ENCODE results near the gene DFFA.
"Not testable (repeated sequence)": the region's sequence is repeated elsewhere in the genome, so short reads cannot be mapped to it uniquely, and the experiment has no call there.

DFFA gene, protein sequence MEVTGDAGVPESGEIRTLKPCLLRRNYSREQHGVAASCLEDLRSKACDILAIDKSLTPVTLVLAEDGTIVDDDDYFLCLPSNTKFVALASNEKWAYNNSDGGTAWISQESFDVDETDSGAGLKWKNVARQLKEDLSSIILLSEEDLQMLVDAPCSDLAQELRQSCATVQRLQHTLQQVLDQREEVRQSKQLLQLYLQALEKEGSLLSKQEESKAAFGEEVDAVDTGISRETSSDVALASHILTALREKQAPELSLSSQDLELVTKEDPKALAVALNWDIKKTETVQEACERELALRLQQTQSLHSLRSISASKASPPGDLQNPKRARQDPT

DNA sequence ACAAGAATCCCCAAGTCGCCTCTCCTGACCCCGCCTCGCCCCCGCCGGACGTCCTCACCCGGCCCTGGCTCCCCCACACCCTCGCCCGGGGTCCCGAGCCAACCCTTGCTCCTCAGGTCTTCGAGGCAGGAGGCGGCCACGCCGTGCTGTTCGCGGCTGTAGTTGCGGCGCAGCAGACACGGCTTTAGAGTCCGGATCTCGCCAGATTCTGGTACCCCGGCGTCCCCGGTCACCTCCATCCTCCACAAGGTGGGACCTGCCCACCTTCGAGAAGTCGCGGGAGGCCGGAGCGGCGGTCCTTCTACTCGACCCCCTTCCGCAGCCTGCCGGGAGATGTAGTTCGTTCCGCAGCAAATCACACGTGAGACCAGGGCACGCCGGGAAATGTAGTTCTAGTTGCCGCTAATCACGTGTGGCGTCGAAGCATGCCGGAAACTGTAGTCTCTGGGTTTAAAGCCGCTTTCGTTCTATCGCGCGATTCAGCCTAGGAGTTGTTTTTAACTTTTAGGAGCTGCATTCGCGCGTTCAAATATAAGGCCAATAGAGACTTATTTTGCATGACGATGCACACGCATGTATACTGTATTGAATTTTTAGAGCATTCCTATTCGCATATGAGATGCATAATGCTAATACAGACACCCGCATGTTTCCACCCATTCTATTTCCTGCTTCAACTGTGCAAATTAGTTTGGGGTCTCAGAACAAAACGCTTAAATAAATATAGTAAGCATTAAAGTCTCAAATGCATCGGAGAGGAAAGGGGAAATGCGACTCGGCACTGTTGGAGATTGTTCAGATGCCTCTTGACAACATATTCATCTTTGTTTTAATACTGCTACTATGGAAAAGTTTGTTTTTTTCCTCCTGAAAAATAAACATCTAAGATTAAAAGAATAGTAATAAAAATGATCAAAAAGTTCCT, at the start of gene DFFA:
Gene DFFA, minus strand, starts transcription at position 310 of the 925 bp plus-strand sequence. Its CDS starts 71 bp downstream, at position 239.
- DNase-seq: peak; percentile 99

DNA sequence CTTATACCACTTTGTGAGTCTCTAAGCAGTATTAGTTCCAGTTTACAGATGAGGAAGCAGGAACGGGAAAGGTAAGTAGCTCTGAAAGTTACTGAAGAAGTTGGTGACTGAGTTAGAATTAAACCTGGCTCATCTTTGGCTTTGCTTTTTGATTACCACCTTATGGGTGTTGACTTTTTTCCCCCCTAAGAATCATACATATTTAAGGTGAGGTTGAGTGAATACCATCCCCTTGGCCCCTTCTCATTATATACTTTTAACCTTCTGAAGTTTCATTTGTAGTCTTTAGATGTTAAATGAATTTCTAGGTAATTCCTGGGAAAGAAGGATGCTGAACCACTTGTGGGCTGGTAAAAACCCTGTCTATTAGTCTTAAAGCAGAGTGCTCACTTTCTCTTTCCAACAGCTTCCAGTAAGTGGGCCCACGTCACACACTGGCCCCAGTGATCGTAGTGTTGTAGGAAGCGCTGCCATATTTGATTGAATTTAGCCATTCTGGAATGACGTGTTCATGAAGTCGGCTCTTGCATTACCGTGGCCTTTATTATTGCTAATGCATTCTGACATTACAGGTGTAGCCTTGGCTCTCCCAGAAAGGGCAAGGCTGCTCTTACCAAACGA, 49.3 kb upstream of the DFFA start:
- no peak for DNase-seq

DNA sequence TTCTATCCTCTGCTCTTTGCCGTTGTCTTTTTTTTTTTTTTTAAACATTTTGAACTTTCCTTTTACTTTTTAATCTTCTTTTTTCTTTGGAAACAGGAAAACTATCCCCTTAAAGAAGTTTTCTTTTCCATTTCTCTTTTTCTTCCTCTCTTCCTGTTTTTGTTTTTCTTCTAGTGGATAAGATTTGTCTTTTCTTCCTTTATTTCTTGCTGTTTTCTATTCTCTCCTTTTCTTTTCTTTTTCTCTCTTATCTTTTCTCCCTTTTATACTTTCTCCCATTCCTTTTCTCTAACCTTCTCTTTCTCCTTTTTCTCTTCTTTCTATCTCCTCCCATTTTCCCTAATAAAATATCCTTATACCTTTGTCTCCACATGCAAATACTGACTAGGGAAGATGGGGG, 48.6 kb upstream of the DFFA start:
- no peak for DNase-seq

DNA sequence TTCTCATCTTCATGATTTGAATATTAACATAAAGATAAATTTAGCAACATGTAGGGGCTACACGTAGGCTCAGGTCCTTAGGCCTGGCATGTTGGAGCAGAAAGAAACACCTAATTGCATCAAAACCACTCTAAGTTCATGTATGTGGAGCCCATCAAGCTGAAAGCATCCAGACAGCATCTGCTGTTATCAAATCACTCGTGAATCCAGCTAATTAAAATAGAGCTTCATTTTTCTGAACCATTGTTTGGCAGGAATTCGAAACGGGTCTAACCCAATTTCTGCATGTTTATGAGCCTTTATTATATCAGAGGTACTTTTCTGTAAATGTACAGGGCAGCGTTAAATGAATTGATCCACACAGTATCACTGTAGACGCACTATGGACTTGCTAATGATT, 48.2 kb upstream of the DFFA start:
- no peak for DNase-seq

DNA sequence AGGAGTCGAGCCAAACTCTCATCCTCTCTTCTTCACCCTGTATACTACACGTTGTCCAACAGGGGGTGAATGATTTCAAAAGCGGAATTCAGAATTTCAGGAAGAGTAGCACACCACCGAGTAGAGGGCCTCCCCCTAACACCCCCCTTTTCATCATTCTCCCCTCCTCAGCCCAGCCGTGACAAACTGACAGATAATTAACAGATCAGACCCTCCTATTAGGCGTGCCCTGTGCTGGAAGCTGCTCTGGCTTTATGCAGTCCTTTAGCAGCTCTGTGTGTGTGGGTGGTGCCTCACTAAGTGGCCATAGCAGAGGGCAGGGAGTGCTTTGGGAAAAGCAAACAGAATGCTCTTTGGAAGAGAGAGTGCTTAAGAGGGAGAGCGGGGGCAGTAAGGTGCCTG, 46.7 kb upstream of the DFFA start:
- DNase-seq: peak; percentile 62

DNA sequence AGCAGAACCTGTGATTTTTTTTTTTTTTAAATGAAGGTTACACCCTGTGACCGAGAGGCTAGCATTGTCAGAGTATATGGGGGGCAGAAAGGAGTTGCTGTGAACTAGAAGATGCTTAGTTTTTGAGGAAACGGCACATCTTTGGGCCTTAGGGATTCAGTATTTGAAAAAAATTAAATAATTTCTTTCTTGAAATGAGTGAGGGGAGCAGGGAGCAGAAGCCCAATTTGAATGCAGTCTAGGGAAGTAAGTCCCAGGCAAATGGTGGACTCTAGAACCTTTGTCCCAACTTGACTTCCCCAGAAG, 45.3 kb upstream of the DFFA start:
- no peak for DNase-seq

DNA sequence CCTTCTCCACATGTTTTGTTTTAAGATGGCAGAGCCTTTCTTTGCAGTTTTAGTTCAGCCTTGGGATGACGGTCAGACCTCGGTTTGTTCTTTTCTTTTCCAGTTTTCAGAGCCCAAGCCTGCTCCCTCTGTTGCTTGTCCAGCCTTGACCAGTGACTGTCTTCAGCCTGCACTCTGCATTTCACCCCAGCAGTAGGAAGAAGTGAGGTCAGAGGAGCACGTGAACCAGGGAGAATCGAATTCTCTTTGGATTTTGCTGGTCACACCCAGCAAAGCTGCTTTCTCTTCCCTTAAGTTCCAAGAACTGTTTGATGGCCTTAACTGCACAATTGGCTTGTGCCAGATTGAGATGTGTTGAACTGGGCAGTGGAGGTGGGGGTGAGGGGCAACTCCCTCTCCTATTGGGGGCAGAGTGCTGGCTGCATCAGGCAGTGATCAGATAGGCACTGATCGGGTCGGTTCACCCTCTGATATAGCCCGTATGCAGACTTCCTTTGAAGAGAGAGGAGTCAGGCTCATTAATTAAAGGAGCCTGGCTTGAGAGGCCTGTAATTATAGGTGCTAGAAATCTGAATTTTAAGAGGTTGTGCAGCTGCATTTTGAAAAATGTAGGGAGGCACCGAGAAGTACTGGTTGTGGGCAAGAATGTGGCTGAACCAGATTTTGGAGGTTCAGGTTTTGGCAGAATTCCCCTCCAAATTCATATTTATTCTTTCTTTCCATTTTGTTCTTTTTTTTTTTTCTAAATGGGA, 44.8 kb upstream of the DFFA start:
- no peak for DNase-seq

DNA sequence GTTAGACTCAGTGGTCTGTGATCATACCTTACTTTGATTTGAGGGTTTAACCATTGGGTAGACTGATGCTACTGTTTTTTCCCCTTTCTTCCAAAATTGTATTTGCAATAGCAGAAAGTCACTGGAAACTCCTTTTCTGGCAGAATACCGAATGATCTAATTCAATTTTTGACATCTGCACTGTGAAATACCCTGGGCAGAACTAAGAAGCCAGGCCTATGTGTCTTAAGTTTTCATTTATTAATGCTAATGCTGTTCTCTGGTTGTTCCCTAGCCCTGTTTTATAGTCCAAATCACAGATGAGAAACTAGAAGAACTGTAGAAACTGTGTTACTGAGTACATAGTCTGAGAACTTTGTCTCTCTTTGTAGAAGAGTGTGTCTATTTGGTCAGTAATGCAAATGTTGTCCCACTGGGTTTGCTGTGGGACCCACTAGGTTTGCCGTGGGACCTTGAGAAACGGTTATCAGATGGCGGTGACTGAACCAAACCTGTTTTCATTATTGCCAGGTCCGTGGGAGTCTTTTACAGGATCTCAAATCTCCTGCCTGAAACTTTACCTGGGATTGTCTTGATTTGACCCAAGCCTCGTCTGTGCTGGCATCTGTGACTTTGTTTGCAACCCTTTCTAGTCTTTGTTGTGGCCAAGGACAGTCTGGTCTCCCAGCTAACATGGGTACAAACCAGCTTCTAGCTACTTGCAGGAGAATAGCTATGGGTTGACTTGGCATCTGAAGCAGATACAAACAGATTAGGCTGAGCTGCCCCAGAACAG, 43.8 kb upstream of the DFFA start:
- DNase-seq: no peak

DNA sequence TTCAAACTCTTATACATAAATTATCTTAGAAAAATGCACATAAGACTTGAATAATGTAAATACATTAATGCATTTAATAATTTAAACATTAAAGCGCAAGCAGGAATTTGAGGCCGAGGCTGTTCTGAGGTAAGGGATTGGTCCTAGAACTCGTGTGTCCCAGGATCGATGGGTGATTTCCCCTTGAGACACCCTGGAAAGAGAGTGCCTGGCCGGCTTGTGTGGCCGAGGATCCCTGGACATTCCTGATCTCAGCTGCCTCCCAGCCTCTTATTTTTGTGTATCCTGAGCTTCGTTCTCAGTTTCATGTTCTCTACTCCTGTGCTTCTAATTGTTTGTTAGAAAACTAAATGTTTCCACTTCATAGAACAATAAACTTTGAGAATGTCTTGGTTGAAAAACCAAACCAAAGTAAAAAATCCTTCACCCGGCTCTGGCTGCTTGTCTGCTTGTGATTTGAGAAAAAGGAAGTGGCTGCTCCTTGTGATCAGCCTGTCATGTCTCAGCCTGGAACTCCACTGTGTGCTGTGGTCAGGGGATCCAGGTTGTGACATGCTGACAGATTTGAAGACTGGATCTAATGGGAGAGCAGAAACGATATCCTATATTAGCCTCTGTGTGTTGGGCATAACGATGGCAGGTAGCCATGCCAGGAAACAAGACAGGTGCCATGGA, 43.1 kb upstream of the DFFA start:
- no peak for DNase-seq

DNA sequence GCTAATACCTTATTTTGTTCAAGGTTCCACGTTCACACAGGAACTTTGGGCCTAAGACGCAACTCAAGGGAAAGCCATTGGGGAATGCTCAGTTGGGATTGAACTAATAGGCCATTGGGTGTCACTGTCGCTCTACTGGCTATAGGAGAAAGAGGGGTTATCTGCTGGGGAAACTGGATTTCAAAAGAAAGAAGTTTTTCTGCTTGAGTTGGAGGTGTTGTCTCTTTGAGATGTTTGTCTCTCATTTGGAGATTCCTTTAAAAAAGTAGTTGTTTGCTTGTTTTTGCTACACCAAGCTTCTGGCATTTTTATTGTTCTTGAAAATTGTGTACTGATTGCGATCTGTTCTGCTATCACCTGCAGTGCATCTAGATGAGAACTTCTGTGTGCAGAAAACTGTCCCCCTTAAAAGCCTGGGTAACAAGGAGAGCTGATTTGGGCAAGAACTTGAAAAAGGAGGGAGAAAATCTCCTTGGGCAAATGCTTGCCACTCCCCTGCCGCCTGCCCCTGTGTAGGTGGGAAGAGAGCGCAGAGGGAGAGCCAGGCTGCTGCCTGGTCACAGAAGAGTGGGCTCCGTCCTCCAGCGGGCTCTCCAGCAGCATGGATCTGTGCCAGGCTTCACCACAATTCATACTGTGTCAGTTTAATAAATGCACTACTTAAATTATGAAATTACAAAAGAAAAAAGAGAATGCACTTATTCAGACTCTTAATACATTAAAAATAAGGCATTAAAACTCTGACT, 42.3 kb upstream of the DFFA start:
- DNase-seq: peak; percentile 85

DNA sequence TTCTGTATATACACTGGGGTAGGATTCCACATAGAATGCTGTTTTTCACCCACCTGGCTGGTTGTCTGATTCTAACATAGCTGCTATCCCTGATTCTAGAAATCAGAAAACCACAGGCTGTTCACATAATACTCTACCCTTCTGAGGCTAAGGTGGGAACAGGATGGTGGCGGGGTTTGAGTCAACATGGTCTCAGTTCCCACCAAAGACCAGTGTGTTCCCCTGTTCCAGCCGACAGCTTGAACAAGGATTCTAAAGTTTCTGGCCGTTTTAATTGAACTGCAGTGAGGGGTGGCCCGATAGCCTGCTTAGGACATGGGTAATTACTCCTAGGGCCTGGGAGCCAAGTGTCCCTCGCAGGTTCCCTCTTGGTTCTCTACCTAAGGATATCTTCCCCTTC, 40.9 kb upstream of the DFFA start:
- DNase-seq: no peak

DNA sequence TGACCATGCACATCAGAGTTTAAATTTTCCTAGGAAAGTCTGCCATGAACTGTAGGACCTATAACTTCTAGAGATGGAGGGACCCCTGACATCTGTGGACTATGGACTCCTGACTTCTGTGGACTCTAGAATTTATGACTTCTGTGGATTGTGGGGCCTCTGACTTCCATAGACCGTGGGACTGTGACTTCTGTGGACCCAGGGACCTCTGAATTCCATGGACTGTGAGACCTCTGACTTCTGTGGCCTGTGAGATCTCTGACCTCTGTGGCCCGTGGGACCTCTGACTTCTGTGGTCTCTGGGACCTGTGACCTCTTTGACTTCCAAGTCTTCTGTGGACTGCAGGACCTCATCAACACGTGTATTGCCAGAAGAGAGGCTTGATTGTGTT, 39.2 kb upstream of the DFFA start:
- no peak for DNase-seq

DNA sequence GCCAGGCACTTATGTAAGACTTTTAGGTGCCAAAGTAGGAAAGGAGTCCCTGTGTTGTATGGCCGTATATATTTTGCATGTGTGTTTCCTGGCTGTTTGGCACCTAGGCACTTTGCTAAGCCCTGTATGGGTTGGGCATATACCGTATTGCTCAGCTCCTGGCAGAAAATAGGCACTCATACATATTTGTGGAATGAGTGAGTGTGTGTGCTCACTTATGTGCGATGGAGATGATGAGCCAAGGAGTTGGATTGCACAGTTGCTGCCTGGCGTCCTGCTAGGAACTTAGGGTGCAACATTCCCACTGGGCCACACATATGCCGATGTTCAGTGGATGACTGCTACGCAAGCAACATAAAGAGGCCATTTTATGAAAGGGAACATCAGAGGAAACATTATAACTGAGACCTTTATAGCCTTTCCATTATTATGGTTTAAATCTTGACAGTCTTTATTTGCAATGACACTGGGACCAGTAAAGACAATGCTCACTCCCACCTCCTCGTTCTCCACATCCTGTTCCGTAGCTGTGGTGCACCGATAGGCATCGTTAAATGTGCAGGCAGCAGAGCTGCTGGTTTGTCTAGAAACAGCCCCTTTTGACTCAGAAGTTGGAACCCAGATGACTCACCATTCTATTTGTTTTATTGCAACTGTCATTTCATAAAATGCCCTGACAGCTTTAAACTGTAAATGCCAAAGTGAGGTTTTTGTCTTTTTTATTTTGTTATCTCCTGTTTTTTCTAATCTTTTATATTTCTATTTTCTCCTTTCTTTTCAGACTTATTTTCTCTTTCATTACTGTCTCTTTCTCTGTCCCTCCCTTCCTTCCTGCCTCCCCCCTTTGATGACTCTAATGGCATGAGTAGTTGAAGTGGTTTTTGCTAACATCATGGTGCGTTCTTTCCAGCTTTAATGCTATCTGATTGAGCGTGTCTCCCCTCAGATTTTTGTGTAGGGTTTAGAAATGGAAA, 38.5 kb upstream of the DFFA start:
- DNase-seq: no peak

DNA sequence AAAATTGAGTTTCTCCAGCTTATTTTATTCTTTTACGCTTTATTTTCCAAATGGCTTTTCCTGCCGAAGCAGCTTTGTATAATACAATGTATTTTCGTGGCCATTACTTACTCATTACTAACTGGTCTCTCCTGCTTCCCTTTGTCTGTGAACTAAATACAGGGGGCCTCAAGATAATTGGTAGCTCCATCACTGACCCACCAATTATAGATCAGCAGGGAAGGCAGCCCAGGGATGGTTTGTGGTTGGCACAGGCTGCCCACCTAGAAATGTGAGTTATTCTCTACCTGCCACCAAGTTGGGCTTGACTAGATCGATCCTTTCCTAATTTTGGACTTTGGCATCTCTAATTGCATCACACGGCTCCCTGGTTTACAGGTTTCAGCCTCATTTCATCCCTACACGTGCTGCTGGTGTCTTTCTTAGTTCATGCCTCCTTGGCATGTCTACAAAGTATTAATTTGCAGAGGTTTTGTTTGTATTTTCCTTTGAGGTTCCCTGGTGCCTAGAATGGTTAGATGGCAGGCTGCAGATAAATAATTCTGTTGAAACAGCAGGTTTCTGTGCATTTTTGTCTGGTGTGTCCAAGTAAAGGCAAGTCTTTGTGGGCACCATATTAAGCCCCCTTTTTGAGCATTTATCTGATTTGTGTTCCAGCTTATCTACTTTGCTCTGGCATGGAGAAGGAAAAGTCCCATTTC, 37.6 kb upstream of the DFFA start:
- no peak for DNase-seq

DNA sequence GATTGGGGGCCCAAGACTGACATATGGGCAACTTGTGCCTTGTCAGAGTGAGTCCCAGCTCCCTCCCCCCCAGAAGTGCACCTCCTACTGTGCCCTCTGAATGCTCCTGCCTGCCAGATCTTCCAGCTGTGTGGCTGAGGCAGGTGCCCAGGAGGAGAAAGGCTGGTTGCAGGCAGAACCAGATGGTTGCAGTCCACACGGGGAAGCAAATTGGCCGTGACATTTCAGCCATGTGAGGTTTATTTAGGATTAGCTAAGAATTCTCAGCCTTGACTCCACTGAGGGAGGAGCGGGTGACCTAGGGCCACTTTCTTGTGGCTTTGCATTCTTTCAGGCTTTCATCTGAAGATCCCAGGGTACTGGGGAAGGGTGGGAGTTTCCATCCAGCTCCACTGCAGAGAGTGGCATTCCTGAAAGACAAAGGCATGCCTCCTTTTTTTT, 36.2 kb upstream of the DFFA start:
- peak; percentile 58 for DNase-seq

DNA sequence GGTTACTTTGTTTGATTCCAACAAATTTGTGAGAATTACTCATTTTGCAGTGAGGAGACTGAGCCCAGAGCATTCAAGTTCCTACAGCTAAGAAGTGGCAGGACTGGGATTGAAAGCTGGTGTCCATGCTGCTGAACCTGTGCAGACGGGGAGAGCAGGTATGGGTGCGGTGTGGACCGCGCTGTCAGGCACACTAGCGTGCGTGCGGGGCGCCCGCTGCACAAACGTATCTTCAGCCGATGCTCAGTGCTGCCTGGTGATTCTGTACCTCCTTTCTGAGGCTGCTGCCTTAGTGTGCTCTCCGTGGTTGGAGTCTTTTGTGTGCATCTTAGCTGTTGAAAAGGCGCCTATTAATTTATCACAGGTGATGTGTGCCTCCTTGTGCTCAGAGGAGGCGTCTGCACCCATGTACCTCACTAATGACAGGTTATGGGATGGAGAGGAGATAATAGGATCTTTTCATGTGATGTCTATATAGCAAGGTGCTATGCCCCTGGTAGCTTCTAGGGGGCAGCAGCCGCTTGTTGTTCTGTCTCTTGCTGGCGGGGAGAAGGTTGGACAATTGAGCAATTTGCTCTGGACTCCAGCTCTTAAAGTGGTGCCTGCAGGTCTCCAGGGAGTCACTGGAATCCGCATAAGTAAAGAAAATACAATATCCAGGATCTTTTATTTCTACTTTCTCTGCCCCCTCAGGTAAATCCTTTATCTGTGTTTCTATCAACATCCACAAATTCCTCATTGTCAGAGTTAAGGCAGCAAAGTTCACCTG, 35.0 kb upstream of the DFFA start:
- DNase-seq: peak; percentile 95

DNA sequence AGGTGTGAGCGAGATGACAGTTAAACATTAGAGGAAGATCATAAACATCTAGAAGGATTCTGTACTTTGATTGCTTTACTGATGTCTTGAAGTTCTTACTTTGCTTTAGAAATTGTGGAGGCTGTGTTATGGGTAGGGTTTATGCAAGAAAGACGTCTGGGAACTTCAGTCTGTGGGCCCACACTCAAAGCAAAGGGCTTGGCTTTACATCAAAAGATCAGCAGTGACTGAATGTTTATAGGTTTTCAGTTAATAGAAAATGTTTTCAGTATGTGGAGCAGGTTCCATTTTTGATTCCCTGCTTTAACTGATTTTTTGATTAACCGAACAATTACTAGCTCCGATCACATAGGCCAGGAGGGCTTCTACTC, 34.3 kb upstream of the DFFA start:
- no peak for DNase-seq

DNA sequence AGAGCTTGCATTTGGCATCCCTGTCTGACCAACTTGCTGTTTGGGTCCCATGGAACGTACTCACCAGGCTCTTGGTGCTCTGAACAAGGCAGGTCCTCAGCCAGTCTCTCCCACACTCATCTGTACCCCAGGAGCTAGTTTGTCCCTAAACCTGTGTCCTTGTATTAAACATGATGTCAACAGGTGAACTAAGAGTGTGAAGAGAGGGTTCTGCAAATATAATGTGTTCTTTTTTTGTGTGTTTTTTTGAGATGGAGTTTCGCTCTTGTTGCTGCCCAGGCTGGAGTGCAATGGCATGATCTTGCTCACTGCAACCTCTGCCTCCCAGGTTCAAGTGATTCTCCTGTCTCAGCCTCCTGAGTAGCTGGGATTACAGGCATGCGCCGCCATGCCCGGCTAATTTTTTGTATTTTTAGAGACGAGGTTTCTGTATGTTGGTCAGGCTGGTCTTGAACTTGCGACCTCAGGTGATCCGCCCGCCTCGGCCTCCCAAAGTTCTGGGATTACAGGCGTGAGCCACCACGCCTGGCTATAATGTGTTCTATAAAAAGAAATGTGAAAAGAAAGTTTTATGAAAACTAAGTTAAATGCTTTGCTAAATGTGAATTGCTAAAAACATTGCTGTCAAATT, 33.8 kb upstream of the DFFA start:
- DNase-seq: not testable (repeated sequence)
